ENCODE measurements around the gene PROX2. TPM values are rescaled to one million over a fixed set of nuclear protein-coding genes. Genes with fewer than 3 reads are reported as not detected.

The PROX2 gene
- total RNA-seq, 1 donor from 2014 or later: not detected

GRCh38 chr14:74912111-74912510, 36.2 kb upstream of the PROX2 start:
- FAIRE-seq (no peak), DNase-seq (ENCODE audit: low read depth) (no peak)
- H3K27me3 ChIP-seq (ENCODE audit: control insufficient read depth, insufficient read depth, low read length): no peaks in the 10 kb centered on the region

DNA sequence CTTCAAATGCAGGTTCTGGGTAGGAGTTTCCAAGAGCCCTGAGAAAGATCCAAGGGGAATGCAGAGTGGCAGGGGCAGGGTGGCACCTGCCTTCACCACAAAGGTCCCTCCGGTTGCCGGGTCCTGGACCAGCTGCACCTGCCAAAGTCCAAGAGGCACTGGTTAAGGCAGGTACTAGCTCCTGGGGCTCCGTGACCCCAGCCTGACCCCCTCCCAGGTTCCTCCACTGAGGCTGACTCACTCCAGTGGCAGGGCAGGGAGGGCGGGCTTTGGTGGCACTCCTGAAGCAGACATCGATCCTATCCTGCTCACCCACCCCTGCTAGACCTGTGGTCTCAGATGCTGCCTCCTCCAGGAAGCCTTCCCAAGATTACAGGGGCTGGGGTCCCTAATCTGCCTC, 35.8 kb upstream of the PROX2 start:
- no peaks in the 10 kb centered on the region for H3K27me3 ChIP-seq (ENCODE audit: control insufficient read depth, insufficient read depth, low read length)
- DNase-seq (ENCODE audit: low read depth) (peak; percentile 12), FAIRE-seq (peak; percentile 60)
- H3K4me3 ChIP-seq (ENCODE audit: low read depth, low read length): no peak overlapping the region
- TF ChIP-seq CTCF (IDR thresholded peaks at IDR 0.05; ENCODE audit: insufficient read depth, low read length, severe bottlenecking): no peak
- H3K36me3 ChIP-seq (ENCODE audit: control insufficient read depth, insufficient read depth, low read length): no peaks in the 10 kb centered on the region

More at GRCh38 chr14:74912111-74912510, 36.2 kb upstream of the PROX2 start:
- no peak for TF ChIP-seq CTCF (IDR thresholded peaks at IDR 0.05; ENCODE audit: insufficient read depth, low read length, severe bottlenecking)
- Histone ChIP-seq H3K4me3 (ENCODE audit: low read depth, low read length) (no peak overlapping the region), H3K36me3 (ENCODE audit: control insufficient read depth, insufficient read depth, low read length) (no peaks in the 10 kb centered on the region)

- no peak for DNase-seq (ENCODE audit: low read depth)
These were observed 35.3 kb upstream of the PROX2 start for GRCh38 chr14:74911221-74911620.

GRCh38 chr14:74910556-74910955, 34.6 kb upstream of the PROX2 start:
- H3K36me3 ChIP-seq (ENCODE audit: control insufficient read depth, insufficient read depth, low read length): no peaks in the 10 kb centered on the region
- H3K4me3 ChIP-seq (ENCODE audit: low read depth, low read length): no peak overlapping the region
- FAIRE-seq: no peak
- no peaks in the 10 kb centered on the region for H3K27me3 ChIP-seq (ENCODE audit: control insufficient read depth, insufficient read depth, low read length)
- TF ChIP-seq CTCF (IDR thresholded peaks at IDR 0.05; ENCODE audit: insufficient read depth, low read length, severe bottlenecking): no peak
- DNase-seq (ENCODE audit: low read depth): no peak

More at GRCh38 chr14:74911221-74911620, 35.3 kb upstream of the PROX2 start:
- H3K4me3 ChIP-seq (ENCODE audit: low read depth, low read length): no peak overlapping the region
- FAIRE-seq: peak; percentile 82
- no peak for TF ChIP-seq CTCF (IDR thresholded peaks at IDR 0.05; ENCODE audit: insufficient read depth, low read length, severe bottlenecking)
- no peaks in the 10 kb centered on the region for H3K36me3 ChIP-seq (ENCODE audit: control insufficient read depth, insufficient read depth, low read length)
- no peaks in the 10 kb centered on the region for H3K27me3 ChIP-seq (ENCODE audit: control insufficient read depth, insufficient read depth, low read length)

- Histone ChIP-seq H3K27me3 (ENCODE audit: control insufficient read depth, insufficient read depth, low read length) (no peaks in the 10 kb centered on the region), H3K36me3 (ENCODE audit: control insufficient read depth, insufficient read depth, low read length) (no peaks in the 10 kb centered on the region), H3K4me3 (ENCODE audit: low read depth, low read length) (no peak overlapping the region)
- TF ChIP-seq CTCF (IDR thresholded peaks at IDR 0.05; ENCODE audit: insufficient read depth, low read length, severe bottlenecking): no peak
- no peak for DNase-seq (ENCODE audit: low read depth)
- no peak for FAIRE-seq
These were observed 34.0 kb upstream of the PROX2 start for GRCh38 chr14:74909911-74910310.

GRCh38 chr14:74909501-74909900, 33.6 kb upstream of the PROX2 start:
- Histone ChIP-seq H3K27me3 (ENCODE audit: control insufficient read depth, insufficient read depth, low read length) (no peaks in the 10 kb centered on the region), H3K4me3 (ENCODE audit: low read depth, low read length) (no peak overlapping the region), H3K36me3 (ENCODE audit: control insufficient read depth, insufficient read depth, low read length) (no peaks in the 10 kb centered on the region)
- TF ChIP-seq CTCF (IDR thresholded peaks at IDR 0.05; ENCODE audit: insufficient read depth, low read length, severe bottlenecking): no peak
- no peak for DNase-seq (ENCODE audit: low read depth)
- FAIRE-seq: no peak

Measured in bronchial epithelial cell (primary cell).